GM18499 (cell line): ENCODE data around the gene ZDHHC11.
"Not testable (repeated sequence)": the region's sequence is repeated elsewhere in the genome, so short reads cannot be mapped to it uniquely, and the experiment has no call there.

Experiments used
- ATAC-seq: cut with Tn5 transposase; IDR thresholded peaks from one replicate; pipeline ENCODE4 v1.9.1; 2021; ENCODE audit warnings: moderate number of reproducible peaks; ENCODE audit not compliant: insufficient read depth, unreplicated experiment

The ZDHHC11 gene

DNA sequence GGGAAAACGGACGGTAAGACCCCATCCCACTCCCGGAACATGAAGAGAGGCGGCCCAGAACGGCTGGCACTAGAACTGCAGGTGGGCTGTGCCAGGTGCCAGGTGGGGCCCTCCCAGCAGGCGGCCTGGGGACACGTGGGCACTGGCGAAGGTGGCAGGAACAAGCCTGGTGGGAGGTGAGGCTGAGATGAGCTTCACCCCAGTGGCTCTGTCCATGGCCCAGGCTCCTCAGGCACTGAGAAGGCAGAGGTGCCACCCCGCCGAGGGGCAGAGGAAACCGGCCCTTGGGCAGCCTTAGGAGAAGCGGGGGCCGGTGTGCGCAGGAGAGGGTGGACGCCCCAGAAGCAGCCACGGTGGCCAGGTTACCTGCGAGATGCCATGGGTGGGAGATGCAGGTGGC lies 70.2 kb downstream of the ZDHHC11 start:
- ATAC-seq: not testable (repeated sequence)

DNA sequence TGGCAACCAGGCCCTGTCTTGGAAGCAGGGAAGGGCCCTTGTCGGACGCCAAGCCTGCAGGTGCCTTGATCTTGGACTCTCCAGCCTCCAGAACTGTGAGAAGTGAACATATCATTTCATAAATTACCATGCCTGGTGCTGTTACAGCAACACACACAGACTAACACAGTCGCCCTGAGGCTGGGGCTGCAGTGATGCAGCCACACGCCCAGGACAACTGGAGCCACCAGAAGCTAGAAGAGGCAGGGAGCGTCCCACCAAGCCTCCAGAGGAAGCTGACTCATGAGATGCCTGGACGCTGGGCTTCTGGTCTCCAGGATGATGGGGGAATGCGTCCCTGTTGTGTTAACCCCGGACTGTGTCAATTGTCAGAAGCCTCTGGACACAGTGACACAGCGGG lies 71.8 kb downstream of the ZDHHC11 start:
- not testable (repeated sequence) for ATAC-seq

DNA sequence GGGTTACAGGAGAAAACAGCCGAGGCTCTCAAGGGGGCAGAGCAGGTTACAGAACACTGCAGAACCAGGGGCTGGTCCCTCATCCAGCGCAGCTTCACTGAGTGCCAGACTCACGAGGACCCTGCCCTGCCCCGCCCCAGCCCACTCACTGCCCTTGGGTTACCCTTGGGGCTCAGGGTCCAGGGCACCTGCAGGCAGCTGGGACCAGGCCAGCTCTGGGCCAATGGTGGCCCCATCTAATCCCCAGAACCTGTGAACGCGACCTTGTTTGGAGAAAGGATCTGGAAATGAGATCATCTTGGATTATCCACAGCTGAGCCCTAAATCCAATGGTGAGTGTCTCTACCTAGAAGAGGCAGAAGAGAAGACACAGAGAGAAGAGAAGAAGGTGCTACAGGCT lies 72.4 kb downstream of the ZDHHC11 start:
- ATAC-seq: not testable (repeated sequence)

DNA sequence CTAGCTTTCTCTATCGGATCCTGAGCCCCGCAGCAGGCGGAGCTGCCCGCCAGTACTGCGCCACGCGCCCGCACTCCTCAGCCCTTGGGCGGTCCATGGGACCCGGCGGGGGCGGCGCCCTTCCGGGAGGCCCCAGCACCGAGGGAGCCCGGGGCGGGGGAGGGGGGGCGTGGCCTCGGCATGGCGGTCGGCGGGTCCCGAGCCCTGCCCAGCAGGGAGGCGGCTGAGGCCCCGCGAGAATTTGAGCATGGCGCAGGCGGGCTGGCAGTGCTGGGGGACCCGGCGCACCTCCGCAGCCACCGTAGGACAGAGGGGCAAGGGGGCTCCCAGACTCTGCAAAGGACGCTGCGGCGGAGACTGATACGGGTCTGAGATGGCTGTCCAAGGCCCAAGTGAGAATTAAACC lies 73.0 kb downstream of the ZDHHC11 start:
- no peak for ATAC-seq

DNA sequence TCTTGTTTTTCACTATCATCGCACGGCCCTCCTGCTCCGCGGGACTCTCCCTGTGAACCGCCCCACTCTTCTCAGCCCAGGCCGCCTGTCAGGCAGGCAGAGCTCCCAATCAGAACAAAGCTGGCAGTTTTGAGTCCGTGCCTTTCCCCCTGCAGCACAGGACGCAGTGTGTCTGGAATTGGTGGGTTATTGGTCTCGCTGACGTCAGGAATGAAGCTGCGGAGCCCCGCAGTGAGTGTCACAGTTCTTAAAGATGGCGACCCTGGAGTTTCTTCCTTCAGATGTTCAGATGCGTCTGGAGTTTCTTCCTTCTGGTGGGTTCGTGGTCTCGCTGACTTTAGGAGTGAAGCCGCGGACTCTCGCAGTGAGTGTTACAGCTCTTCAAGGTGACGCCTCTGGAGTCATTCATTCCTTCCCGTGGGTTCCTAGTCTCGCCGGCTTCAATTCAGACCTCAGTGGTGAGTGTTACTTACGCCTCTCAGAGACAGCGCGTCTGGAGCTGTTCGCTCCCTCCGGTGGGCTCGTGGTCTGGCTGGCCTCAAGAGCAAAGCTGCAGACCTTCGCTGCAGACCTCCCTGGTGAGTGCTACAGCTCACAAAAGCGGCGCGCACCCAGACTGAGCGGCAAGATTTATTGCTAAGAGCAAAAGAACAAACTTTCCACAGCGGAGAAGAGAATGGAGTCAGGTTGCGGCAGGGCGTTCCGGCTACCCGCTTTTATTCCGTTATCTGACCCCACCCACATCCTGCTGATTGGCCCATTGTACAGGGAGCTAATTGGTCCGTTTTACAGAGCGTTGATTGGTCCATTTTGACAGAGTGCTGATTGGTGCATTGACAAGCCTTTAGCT lies 73.7 kb downstream of the ZDHHC11 start:
- ATAC-seq: no peak

DNA sequence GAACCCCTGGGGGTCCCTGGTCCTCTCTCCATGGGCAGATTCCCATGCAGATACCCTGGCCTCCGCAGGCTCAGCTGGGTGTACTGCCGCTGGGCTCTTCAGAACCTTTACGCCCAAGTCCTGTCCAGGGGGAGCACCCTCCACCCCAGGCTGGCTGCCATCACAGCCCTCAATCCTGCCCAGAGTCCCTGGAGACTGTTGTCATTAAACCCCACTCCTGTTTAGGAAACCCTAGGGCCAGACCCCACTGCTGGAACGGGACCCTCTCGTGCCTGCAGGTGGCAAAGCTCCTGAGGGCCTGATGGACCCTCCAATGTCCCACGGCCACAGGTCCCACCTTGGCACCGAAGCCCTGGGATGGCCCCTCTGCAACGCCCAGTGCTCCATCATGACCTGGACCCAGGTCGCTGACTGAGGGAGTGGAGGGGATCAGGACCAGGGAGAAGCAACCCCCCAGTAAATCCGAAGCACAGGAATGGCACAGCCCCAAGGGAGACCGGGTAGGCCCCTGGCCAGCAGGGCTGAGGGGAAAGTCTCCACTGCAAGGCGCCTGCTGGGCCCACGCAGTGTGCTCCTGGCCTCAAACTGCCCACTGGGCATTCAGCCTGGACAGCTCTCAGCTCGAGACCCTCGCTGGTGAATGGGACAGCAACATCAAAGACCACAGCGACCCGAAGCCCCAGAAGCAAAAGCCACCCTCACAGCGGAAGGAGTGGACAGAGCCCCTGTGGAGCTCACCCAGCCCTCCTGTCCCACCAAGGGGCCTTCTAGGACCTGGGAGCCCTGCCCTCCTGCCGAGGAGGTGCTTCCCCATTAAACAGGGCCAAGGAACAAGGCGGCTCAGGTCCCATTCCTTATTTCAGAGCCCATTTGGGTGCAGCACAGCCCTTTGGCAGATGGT lies 74.6 kb downstream of the ZDHHC11 start:
- no peak for ATAC-seq

DNA sequence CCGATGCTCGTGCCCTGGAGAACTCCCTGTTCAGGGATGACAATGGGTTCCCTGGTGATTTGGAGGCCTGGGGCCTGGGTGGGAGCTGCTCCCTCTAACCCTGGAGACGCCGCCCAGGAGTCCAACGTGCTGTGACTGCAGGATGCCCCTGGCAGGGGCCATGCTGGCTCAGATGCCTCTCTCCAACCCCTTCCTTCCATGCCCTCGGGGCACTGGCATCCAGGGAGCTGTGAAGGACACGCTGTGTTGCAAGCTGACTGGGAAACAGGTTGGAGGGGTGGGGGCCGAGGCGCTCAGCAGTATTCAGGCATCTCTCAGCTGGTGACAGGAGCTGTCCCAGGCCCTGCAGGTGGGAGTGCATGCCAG lies 75.2 kb downstream of the ZDHHC11 start:
- ATAC-seq: not testable (repeated sequence)

DNA sequence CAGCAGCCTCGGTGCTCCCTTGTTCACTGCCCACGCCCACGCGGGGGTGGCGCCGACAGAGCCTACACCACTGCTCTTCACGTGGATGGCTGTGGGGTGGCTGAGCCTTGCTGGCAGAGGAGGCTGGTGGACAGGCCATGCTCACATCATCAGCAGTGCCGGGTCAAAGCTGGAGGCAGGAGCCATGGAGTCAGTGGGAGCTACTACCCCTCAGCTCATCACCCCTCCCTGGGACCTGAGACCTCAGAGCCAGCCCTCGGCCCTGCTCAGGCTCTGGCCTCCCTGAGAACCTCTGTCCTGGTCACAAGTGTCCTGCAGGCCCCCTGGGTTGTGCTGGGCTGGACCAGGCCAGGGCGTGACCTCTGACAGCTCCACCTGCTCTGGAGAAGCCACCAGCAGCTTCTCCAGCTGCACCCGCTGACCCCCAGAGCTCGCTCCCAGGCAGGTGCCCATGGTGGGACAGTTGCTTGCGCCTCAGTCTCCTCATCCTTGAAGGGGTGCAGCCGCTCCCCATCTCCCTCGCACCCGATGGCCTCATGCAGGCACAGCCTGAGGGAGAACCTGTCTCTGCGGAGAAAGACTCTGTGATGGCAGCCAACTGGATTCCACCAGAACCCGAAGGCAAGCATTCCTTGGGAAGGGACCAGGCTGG lies 75.8 kb downstream of the ZDHHC11 start:
- not testable (repeated sequence) for ATAC-seq

DNA sequence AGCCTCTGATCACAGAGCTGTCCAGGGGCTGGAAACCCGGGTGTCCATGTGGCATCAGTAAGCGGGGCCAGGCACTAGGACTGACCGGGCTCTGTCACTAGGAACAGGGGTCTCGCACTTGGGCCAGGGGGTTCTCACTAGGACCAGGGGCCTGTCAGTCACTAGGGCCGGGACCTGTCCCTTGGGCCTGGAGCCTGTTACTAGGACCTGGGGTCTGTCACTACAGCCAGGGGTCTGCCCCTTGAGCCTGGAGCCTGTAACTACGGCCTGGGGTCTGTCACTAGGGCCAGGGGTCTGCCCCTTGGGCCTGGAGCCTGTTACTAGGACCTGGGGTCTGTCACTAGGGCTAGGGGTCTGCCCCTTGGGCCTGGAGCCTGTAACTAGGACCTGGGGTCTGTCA lies 76.5 kb downstream of the ZDHHC11 start:
- ATAC-seq: not testable (repeated sequence)

DNA sequence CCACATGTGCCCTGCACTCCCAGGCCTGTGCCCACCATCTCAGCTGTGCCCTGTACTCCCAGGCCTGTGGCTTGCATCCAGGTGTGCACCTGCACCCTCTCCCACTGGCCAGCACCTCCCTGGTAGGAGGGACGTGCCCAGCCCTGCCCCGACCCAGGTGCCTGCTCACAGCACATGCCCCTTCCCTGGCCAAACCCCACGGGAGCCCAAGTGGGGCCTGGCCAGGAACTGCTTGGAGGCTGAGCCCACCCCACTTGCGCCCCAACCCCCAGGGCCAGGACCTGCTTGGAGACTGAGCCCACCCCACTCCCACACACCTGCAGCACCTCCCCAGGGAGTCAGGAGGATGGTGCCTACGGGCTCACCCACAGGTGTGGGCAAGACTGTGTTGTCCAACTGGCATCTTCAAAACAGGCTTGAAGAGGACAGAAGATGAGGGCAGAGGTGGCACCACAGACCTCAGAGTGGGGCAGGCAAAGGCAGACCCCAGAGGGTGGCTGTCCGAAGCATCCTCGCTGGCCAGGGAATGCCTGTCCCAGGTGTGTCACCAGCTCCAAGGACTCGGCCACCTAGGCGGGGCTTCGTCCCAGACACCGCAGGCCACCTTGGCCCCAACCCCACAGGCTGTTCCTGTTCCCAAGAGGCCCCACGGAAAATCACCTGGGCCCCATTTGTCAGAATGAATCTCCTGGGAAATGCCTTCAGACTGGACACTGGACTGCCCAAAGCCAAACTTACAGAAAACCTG lies 77.1 kb downstream of the ZDHHC11 start:
- ATAC-seq: no peak

DNA sequence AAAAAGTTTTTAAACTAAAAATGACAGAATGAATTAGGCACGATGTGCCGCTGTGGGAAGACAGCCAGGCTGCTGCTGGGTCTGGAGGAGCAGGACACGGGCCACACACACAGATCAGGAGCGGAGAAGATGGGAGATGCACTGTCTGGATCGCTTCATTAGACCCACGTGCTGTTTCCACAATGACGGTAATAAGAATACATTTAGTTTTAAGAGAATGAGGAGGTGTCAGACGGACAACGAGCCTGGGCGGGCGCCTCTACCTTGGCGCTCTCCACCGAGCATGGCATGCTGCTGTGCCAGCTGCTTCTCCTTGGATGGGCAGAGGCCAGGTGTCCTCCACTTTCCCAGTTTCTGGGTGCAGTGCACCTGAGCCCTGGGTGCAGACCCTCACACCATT lies 77.9 kb downstream of the ZDHHC11 start:
- not testable (repeated sequence) for ATAC-seq

DNA sequence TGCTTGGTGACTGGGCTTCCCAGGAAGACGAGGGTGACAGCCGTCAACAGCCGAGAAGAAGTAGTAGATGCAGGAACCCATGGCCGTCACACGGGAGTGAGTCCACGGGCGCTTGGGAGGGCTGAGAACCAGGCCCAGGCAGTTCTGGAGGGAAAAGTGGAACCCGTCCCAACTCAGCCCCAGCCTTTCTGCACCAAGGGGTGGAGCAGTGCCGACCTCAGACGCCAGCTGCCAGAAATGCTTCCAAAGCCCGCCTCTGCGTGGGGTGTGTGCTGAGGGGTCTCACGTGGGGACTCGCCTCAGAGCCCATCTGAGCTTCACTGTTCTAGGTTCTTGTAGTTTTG lies 78.3 kb downstream of the ZDHHC11 start:
- ATAC-seq: not testable (repeated sequence)

DNA sequence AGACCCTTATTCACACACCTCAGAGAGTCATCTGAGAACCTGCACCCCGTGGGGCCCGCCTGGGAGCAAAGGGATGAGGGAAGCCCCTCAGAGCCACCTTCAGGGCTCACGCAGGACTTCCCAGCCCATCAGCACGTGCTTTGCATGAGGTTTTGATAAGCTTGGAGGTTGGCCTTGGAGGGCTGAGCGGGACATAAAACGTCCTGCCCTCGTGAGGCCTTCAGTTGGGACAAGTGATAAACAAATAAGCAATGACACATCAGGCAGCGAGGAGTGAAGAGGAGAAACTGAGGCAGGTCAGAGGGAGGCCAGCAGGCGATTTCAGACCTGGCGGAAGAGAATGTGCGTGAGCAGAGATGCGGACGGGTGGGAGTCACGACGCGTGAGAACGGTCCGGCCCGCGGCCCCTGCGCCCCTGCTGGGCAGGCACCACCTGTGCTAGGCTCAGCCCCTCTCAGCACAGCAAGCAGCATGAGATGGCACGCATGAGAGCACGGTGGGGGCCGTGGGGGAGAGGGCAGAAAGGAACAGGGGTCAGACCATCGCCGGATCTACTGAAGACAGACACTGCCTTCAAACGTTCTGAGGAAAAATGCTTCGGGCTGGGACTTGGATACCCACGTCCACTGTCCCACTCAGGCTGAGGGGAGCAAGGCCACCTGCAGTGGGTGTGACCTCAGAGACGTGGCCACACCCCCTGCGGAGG lies 78.8 kb downstream of the ZDHHC11 start:
- ATAC-seq: not testable (repeated sequence)

DNA sequence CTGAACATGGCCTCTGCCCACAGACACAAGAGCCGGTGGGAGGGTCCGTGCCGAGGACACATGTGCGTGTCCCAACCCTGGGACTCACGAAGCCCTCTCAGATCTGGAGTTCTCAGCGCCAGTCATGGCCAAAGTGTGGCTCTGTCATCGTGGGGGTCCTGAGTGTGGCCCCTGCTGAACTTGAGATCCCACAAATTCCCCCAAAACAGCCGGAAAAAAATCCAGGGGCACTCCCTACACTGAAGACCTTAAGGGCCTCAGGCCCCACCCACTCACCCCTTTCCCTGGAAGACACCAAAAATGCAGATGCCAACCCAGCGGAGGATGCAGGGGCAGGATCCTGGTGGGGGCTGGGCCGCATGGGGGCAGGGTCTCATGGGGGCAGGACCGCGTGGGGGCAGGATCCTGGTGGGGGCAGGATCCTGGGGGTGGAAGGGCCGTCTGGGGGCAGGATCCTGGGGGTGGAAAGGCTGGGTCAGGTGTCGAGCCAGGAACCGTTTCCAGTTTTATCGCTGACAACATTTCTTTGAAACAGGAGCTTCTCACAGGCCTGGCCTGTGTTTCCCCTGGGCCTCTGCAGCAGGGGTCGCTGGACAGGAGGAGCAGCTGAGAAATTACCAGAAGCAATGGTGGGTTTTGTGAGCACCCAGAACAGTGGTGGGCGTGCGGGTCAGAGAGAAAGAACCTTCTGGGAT lies 79.6 kb downstream of the ZDHHC11 start:
- ATAC-seq: not testable (repeated sequence)

DNA sequence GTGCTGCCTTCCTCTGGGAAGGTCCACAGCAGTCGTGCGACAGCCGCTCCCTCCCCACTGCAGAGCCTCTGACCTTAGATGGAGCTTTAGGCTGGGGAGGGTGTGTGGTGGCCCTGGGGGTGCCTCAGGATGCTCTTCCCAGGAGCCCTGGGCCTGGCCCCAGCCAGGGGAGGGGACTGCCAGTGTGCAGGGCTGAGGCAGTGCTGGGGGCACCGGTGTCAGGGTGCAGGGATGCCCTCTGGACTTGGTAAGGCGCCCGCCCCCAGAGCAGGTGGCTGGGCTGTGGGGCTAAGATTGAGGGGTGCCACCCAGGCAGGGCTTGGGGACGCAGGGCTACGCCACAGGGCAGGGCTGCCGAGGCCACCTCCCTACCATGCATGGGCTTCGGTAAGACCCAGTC lies 80.2 kb downstream of the ZDHHC11 start:
- ATAC-seq: not testable (repeated sequence)

DNA sequence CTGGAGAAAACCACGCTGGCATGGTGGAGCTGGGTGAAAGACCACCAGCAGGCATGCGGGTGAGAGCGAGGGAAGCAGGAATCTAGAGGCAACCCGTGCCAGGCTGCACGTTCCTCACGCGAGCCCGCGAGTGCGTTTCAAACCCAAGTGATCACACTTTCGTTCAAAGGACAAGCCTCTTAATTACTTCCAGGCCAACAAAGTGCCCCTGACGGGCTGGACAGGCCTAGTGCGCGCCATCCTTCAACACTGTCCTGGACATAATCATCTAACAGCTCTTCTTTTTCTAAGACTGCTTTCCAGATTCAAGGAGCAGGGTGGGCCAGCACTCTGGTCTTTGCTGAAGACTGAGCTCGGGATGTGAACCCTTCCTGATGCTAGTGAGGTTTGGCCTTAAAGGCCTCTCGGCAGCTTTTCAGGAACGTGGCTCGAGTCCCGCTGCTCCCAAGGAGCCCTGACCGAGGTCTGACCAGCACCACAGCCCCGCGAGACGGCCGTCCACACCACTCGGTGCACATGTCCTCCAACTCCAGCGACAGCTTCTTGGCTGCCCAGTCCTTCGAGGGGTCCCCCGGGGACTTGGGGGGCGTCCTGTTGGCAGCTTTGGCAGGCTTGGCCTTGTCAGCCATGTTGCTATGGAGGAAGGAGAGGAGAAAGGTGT lies 81.2 kb downstream of the ZDHHC11 start:
- not testable (repeated sequence) for ATAC-seq

DNA sequence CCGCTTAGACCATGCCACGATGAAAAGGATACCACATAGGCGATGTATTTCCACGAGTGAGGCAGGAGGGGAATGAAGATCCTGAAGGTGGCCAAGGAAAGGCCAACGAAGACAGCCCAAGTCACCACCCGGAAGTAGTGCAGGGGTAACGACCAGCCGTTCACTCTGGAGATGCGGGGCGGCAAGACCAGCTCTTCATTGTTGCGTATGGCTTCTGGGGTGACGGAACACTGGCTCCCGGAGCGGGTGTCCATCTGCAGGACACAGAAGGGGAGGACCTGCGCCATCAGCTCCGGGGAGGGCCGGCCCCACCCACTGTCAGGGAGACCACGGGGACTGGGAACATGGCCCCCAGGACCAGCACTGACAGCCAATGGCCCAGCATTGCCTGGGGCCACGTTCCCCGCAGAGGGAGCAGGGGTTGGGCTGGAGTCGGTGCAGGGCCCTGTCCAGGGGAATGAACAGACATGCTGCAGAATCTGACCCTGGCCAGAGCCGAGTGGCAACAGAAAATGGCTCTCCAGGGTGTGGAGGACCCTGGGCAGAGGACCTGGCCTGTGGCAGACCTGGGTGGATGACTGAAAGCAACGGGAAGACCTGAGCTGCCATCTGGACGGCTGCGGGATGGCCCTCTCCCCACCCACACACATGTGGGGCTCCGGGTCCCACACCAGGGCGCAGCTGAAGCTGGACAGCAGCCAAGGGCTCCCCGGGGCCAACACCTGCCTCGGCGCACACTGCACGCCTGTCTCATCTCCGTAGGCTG lies 83.9 kb downstream of the ZDHHC11 start:
- no peak for ATAC-seq
